ENCODE measurements around the gene LNP1.

DNA sequence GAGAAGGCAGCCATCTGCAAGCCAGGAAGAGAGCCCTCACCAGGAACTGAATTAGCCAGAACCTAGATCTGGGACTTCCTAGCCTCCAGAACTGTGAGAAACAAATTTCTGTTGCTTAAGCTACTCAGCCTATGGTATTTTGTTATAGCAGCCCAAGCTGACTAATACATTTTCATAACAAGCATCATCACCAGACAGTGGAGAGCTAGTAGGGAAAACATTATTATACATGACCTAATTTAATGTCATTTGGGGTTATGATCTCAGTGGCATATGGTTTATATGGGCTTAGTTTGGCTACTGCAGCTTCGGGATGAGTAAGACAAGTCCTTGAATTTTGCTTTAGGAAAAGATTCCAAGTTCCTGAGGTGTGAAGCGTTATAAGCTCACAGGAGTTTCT is 35.6 kb downstream of the LNP1 start:
- no peak for TF ChIP-seq POLR2AphosphoS5 (IDR thresholded peaks at IDR 0.05)
- TF ChIP-seq, protein P1, sequence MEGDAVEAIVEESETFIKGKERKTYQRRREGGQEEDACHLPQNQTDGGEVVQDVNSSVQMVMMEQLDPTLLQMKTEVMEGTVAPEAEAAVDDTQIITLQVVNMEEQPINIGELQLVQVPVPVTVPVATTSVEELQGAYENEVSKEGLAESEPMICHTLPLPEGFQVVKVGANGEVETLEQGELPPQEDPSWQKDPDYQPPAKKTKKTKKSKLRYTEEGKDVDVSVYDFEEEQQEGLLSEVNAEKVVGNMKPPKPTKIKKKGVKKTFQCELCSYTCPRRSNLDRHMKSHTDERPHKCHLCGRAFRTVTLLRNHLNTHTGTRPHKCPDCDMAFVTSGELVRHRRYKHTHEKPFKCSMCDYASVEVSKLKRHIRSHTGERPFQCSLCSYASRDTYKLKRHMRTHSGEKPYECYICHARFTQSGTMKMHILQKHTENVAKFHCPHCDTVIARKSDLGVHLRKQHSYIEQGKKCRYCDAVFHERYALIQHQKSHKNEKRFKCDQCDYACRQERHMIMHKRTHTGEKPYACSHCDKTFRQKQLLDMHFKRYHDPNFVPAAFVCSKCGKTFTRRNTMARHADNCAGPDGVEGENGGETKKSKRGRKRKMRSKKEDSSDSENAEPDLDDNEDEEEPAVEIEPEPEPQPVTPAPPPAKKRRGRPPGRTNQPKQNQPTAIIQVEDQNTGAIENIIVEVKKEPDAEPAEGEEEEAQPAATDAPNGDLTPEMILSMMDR (IDR thresholded peaks at IDR 0.05) = no peak
- TF ChIP-seq POLR2A (IDR thresholded peaks at IDR 0.05) = no peak
- no peak for TF ChIP-seq EP300 (IDR thresholded peaks at IDR 0.05)
